ENCODE results near the gene GDNF.
"Not testable (repeated sequence)": the region's sequence is repeated elsewhere in the genome, so short reads cannot be mapped to it uniquely, and the experiment has no call there.

The GDNF gene

GRCh38 chr5:37786862-37787519 is 52.9 kb downstream of the GDNF start:
- no peak overlapping the region for H3K4me3 ChIP-seq (ENCODE audit: low read length)
- no peak for DNase-seq (ENCODE audit: low read depth)
- TF ChIP-seq CTCF (conservative IDR thresholded peaks at IDR 0.05; ENCODE audit: low read depth, low read length), result no peak

GRCh38 chr5:37786416-37786815 is 53.4 kb downstream of the GDNF start:
- H3K4me3 ChIP-seq (ENCODE audit: low read length), result no peak overlapping the region
- no peak for TF ChIP-seq CTCF (conservative IDR thresholded peaks at IDR 0.05; ENCODE audit: low read depth, low read length)
- no peak for DNase-seq (ENCODE audit: low read depth)

GRCh38 chr5:37781409-37781808 is 58.4 kb downstream of the GDNF start:
- H3K4me3 ChIP-seq (ENCODE audit: low read length); DNase-seq (ENCODE audit: low read depth): not testable (repeated sequence)

- H3K4me3 ChIP-seq (ENCODE audit: low read length), result no peak overlapping the region
- DNase-seq (ENCODE audit: low read depth), result no peak
- no peak for TF ChIP-seq CTCF (conservative IDR thresholded peaks at IDR 0.05; ENCODE audit: low read depth, low read length)
These were observed 62.3 kb downstream of the GDNF start for GRCh38 chr5:37777432-37778130.

- no peak overlapping the region for H3K4me3 ChIP-seq (ENCODE audit: low read length)
- DNase-seq (ENCODE audit: low read depth), result no peak
- no peak for TF ChIP-seq CTCF (conservative IDR thresholded peaks at IDR 0.05; ENCODE audit: low read depth, low read length)
These were observed 63.0 kb downstream of the GDNF start for GRCh38 chr5:37776826-37777225.

- no peak overlapping the region for H3K4me3 ChIP-seq (ENCODE audit: low read length)
- DNase-seq (ENCODE audit: low read depth), result no peak
- TF ChIP-seq CTCF (conservative IDR thresholded peaks at IDR 0.05; ENCODE audit: low read depth, low read length), result peak; percentile 65
These were observed 64.8 kb downstream of the GDNF start for GRCh38 chr5:37774912-37775483.

GRCh38 chr5:37773809-37774208 is 66.0 kb downstream of the GDNF start:
- TF ChIP-seq CTCF (conservative IDR thresholded peaks at IDR 0.05; ENCODE audit: low read depth, low read length), result no peak

More at GRCh38 chr5:37773809-37774208, 66.0 kb downstream of the GDNF start:
- no peak overlapping the region for H3K4me3 ChIP-seq (ENCODE audit: low read length)
- DNase-seq (ENCODE audit: low read depth), result no peak

All from retinal pigment epithelial cell (primary cell).